HL-60 (cell line): ENCODE measurements around the gene WDR1.
"Not testable (repeated sequence)": the region's sequence is repeated elsewhere in the genome, so short reads cannot be mapped to it uniquely, and the experiment has no call there.

Source experiments
- DNase-seq, 2 experiments: peaks; one replicate each; pipeline ENCODE4 v3.0.0-alpha.2; 2010 to 2020; ENCODE audit warnings: low read depth in 1 of 2, low spot score in 1 of 2
- H3K27ac ChIP-seq: fragments of 250-450 bp; sonication (Bioruptor Pico); replicated peaks from 2 replicates; pipeline ENCODE4 v1.5.1; 2020; ENCODE audit warnings: mild to moderate bottlenecking, moderate library complexity
- H3K27me3 ChIP-seq: fragments of 250-450 bp; sonication (Bioruptor Pico); 2 replicates; pipeline ENCODE4 v1.5.1; 2021; ENCODE audit warnings: mild to moderate bottlenecking, moderate library complexity; ENCODE audit not compliant: insufficient read depth, poor library complexity, severe bottlenecking
- H3K4me3 ChIP-seq: replicated peaks from 2 replicates; pipeline ENCODE4 v1.5.1; 2011; ENCODE audit warnings: mild to moderate bottlenecking, control low read depth, low read length; ENCODE audit not compliant: insufficient read depth
- GABPA ChIP-seq: IDR thresholded peaks from 2 replicates; pipeline ENCODE4 v1.6.1; 2012; ENCODE audit warnings: low read depth
- POLR2AphosphoS5 ChIP-seq: IDR thresholded peaks from 2 replicates; pipeline ENCODE4 v1.6.1; 2012; ENCODE audit warnings: low read depth
- REST ChIP-seq: IDR thresholded peaks from 2 replicates; pipeline ENCODE4 v1.6.1; 2012; ENCODE audit warnings: low read depth; ENCODE audit not compliant: insufficient replicate concordance
- SPI1 ChIP-seq: IDR thresholded peaks from 2 replicates; pipeline ENCODE4 v1.6.1; 2012; ENCODE audit warnings: low read depth, mild to moderate bottlenecking, borderline replicate concordance
- TF ChIP-seq, protein P1 (sequence below): IDR thresholded peaks from one replicate; pipeline ENCODE4 v1.5.1; 2011; ENCODE audit warnings: low read length, control low read depth, inconsistent platforms; ENCODE audit not compliant: insufficient read depth

Gene WDR1

GRCh38 chr4:10135260-10135659 lies 18.7 kb upstream of the WDR1 start:
- Histone ChIP-seq H3K27me3 (no peaks in the 10 kb centered on the region), H3K4me3 (no peak overlapping the region), H3K27ac (no peak overlapping the region)
- TF ChIP-seq POLR2AphosphoS5, result no peak
- no peak for DNase-seq

DNA sequence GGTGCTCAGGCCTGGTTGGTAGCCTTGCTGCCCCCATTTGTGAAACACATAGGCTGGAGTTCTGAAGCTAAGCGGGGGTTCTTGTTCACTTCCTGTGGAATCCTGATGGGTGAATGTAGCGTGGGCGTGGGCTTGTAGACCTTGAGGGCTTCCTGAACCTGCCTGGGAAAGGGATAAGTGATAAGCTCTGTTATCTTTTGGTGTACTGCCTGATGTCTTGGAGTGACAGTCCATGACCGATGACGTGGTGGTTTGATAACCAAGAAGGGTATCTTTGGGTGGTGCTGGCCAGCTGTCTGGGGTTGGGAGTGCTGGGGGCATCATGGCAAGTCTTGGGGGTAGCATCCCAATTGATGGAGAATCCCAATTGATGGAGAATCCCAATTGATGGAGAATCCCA lies 17.5 kb upstream of the WDR1 start:
- Histone ChIP-seq H3K4me3 (no peak overlapping the region), H3K27me3 (no peaks in the 10 kb centered on the region), H3K27ac (no peak overlapping the region)
- DNase-seq, result no peak
- no peak for TF ChIP-seq POLR2AphosphoS5
- no peak for TF ChIP-seq REST
- no peak for TF ChIP-seq GABPA
- TF ChIP-seq SPI1, result no peak
- TF ChIP-seq, protein P1, sequence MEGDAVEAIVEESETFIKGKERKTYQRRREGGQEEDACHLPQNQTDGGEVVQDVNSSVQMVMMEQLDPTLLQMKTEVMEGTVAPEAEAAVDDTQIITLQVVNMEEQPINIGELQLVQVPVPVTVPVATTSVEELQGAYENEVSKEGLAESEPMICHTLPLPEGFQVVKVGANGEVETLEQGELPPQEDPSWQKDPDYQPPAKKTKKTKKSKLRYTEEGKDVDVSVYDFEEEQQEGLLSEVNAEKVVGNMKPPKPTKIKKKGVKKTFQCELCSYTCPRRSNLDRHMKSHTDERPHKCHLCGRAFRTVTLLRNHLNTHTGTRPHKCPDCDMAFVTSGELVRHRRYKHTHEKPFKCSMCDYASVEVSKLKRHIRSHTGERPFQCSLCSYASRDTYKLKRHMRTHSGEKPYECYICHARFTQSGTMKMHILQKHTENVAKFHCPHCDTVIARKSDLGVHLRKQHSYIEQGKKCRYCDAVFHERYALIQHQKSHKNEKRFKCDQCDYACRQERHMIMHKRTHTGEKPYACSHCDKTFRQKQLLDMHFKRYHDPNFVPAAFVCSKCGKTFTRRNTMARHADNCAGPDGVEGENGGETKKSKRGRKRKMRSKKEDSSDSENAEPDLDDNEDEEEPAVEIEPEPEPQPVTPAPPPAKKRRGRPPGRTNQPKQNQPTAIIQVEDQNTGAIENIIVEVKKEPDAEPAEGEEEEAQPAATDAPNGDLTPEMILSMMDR, result no peak

- DNase-seq, result no peak
- Histone ChIP-seq H3K4me3 (no peak overlapping the region), H3K27ac (no peak overlapping the region), H3K27me3 (no peaks in the 10 kb centered on the region)
- TF ChIP-seq GABPA (no peak), SPI1 (no peak)
These were observed 14.6 kb upstream of the WDR1 start for GRCh38 chr4:10131202-10131601.

DNA sequence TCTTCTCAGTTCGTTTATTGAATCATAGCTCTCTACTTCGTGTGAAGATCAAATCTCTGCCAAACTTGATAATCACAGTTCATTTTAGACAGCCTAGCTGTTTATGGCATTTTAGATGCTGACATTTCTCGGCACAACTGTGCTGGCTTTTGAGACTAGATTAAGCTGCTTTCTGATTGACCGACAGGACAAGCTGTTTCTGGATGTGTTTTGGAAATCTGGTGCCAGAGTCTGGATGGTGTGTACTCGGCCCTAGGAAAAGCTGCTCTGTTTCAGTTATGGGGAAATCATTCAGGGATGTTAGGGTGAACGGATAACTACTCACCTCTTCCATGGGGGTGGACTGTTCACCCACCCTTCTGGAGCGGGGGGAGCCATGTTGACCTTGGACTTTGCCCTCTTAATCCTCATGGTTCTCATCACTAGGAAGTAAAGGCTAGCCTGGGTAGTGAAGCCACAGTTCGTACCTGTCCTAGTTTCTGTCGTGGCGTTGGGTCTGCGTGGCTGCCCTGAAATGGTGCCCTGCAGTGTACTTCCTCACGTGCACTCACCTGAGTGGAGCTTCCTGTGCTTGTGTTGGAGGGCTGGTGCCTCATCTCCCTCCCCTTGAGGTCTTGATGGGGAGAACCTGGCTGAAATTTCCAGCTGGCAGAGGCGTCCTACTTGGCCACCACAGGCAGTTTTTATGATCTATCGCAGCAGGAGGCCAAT lies 13.7 kb upstream of the WDR1 start:
- H3K27me3 ChIP-seq, result no peaks in the 10 kb centered on the region
- no peak overlapping the region for H3K4me3 ChIP-seq
- H3K27ac ChIP-seq, result no peak overlapping the region
- TF ChIP-seq POLR2AphosphoS5 (no peak), SPI1 (no peak)
- DNase-seq, result no peak

GRCh38 chr4:10129196-10130177 lies 12.9 kb upstream of the WDR1 start:
- no peak for DNase-seq
- Histone ChIP-seq H3K4me3 (no peak overlapping the region), H3K27me3 (no peaks in the 10 kb centered on the region), H3K27ac (no peak overlapping the region)
- TF ChIP-seq POLR2AphosphoS5 (no peak), SPI1 (no peak)
- TF ChIP-seq, protein P1, result no peak

- Histone ChIP-seq H3K4me3 (no peak overlapping the region), H3K27me3 (no peaks in the 10 kb centered on the region), H3K27ac (no peak overlapping the region)
- DNase-seq, result no peak
- TF ChIP-seq GABPA, result no peak
- TF ChIP-seq SPI1, result no peak
- no peak for TF ChIP-seq POLR2AphosphoS5
- TF ChIP-seq REST, result no peak
- TF ChIP-seq, protein P1, result no peak
These were observed 12.2 kb upstream of the WDR1 start for GRCh38 chr4:10128761-10129160.

- not testable (repeated sequence) for H3K27ac ChIP-seq, H3K4me3 ChIP-seq, H3K27me3 ChIP-seq, DNase-seq
These were observed 10.9 kb upstream of the WDR1 start for GRCh38 chr4:10127531-10127930.
